ENCODE measurements around the gene AFG1L. TPM values are rescaled to one million over a fixed set of nuclear protein-coding genes. Genes with fewer than 3 reads are reported as not detected.
"Not testable (repeated sequence)": the region's sequence is repeated elsewhere in the genome, so short reads cannot be mapped to it uniquely, and the experiment has no call there.

AFG1L gene
- total RNA-seq, 1 donor from 2014 or later = 8.0 TPM

GRCh38 chr6:108556866-108557493, 262.1 kb downstream of the AFG1L start:
- peak; percentile 50 for DNase-seq (ENCODE audit: low spot score)

GRCh38 chr6:108557494-108558371, 262.9 kb downstream of the AFG1L start:
- peak; percentile 73 for DNase-seq (ENCODE audit: low spot score)

DNA sequence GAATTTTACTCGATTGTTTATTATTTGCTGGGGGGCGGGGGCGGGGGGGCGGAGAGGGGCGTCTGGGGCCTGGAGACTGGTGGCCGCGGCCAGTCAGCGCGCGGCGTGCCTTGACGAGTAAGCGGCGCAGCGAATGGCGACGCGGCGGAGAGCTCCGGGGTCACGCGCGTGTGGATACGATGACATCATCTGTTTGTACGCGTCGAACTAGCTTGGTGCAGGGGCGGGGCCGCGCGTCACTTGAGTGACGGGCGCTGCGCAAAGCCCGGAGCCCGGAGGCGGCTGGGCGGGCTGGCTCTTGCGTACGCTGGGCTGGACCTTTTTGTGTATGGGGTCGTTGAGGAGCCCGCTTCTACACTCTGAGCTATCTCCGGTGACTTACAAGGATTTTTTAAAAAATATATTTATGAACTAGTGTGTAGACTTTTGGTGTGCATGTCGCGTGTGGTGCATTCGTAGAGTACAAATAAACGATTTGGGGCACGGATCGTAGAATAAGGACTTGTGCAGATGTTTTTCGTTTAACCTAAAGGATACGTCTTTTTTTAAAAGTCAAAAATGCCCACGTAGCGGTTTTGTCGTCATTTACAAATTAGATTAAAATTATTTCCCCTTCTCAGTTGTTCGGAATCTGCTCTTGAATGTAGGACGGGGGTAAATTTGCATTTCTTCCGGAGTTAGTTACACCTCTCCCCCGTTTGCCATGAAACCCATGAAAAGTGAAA, 263.7 kb downstream of the AFG1L start:
- DNase-seq (ENCODE audit: low spot score) = peak; percentile 99

DNA sequence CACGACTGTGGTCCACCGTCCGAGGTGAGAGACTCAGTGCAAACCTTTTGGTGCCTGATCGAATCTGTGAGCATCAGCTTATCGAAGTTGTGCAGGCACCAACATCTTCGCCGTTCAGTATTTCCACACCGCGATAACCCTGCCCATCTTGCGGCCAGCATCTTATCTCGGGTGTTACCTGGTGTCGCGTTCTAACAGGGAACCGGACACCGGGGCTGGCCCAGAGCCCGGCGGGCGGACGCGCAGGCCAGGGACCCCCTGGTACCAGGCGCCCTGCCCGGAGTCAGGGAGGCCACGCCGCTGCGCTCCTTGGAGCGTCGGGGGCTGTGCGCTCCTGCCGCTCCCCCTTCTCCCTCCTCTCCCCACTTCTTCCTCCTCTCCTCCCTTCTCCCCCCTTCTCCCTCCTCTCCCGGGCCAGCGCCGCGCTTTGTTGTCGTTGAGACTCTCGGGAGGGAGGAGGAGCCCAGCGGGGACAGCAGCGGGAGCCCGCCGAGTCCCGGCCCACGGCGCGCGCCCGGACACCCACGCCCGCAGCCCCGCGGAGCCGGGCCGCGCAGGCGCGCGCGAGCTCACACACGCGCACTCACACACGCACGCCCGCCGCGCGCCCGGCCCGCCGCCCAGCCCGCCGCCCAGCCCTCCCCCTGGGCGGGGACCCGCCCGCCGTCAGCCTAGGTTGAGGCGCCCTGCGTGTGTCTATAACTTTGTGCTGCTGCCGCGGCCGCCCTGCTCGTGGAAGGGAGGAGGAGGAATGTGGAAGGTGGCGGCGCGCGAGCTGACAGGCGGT, 264.4 kb downstream of the AFG1L start:
- DNase-seq (ENCODE audit: low spot score) = peak; percentile 94

- DNase-seq (ENCODE audit: low spot score) = peak; percentile 60
These were observed 265.1 kb downstream of the AFG1L start for GRCh38 chr6:108559884-108560462.

DNA sequence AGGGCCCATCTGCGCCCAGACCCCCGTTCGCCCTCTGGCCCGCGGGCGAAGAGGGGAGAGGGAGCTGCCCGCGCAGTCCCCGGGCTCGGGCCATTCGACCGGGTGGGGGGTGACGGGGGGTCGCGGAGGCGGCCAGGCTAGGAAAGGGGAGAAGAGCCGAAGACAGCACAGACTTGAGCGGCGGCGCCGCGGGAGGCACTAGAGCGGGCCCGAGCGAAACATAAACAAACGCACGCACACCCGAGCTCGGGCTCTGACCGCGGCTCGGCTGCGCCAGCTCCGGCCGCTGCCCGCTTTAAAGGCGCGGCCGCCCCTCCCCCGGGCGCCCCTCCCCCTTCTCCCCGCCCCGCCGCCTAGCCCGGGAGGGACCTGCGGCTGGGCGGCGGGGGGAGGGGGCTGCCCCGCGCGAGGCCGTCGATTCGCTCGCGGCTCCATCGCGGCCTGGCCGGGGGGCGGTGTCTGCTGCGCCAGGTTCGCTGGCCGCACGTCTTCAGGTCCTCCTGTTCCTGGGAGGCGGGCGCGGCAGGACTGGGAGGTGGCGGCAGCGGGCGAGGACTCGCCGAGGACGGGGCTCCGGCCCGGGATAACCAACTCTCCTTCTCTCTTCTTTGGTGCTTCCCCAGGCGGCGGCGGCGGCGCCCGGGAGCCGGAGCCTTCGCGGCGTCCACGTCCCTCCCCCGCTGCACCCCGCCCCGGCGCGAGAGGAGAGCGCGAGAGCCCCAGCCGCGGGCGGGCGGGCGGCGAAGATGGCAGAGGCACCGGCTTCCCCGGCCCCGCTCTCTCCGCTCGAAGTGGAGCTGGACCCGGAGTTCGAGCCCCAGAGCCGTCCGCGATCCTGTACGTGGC, 265.8 kb downstream of the AFG1L start, which contains the start of gene FOXO3:
TSS of gene FOXO3 (plus strand) at position 455 of the 846 bp plus-strand sequence. CDS start at position 747, 292 bp downstream.
- peak; percentile 94 for DNase-seq (ENCODE audit: low spot score)

DNA sequence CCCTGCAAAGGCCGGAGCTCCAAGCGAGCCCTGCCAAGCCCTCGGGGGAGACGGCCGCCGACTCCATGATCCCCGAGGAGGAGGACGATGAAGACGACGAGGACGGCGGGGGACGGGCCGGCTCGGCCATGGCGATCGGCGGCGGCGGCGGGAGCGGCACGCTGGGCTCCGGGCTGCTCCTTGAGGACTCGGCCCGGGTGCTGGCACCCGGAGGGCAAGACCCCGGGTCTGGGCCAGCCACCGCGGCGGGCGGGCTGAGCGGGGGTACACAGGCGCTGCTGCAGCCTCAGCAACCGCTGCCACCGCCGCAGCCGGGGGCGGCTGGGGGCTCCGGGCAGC, 266.4 kb downstream of the AFG1L start:
- not testable (repeated sequence) for DNase-seq (ENCODE audit: low spot score)

GRCh38 chr6:108561742-108562502, 267.1 kb downstream of the AFG1L start:
- peak; percentile 37 for DNase-seq (ENCODE audit: low spot score)

- peak; percentile 76 for DNase-seq (ENCODE audit: low spot score)
These were observed 267.7 kb downstream of the AFG1L start for GRCh38 chr6:108562503-108562993.

GRCh38 chr6:108563292-108563691, 268.4 kb downstream of the AFG1L start:
- DNase-seq (ENCODE audit: low spot score) = no peak

DNA sequence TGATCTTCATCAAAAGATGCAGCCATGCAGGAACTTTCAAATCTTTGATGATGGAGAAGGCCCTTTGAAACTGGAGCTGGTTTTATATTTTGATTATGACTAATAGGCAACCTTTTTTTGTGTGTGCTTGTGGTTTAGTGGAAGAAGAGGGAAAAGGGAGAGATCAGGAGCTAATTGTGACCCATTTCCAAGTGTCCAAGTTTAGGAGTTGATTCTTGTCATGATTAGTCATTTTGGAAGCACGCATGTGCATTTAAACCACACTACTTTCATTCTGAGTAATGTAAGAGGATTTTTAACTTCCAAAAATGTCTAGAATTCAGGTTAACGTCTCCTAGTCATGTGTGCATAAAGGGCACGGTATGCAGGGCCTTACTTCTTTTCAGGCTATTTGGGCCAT, 269.3 kb downstream of the AFG1L start:
- DNase-seq (ENCODE audit: low spot score) = no peak

GRCh38 chr6:108565091-108565766, 270.4 kb downstream of the AFG1L start:
- no peak for DNase-seq (ENCODE audit: low spot score)

DNA sequence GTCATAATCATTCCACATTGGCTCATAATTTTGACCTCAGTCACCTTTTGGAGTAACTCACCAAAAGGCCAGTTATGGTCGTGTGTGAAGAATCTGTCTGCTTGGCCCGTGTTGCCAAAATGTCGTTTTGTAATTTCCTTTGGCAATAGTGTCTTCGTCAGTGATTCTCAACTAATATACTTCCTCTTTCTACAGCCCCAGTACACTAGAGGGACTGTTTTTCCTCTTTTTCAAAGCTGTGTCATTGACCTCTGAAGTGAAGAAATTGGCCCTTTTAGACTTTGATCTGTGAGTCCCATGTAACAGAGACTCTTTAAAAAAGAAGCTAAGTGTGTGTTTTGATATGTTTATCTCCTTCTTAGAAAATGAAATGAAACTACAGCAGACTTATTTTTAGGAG, 271.0 kb downstream of the AFG1L start:
- DNase-seq (ENCODE audit: low spot score) = peak; percentile 54

DNA sequence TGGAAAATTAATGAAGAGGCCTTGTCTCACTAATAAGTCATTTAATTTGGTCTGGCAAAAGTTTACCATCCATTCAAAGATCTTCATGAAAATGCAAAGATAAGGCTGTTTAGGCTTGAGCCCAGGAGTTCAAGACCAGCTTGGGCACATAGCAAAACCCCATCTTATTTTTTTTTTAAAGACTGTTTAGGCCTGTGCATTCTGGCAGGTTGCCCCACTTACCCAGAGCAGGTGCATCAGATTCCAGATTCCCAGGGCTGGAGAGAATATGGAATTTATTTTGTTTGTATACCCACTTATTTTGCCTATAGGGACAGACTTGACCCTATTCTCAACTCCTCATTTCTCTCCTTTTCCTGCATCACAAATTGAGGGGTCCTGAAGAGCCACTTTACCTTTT, 271.6 kb downstream of the AFG1L start:
- no peak for DNase-seq (ENCODE audit: low spot score)

GRCh38 chr6:108568101-108568500, 273.2 kb downstream of the AFG1L start:
- DNase-seq (ENCODE audit: low spot score) = no peak

DNA sequence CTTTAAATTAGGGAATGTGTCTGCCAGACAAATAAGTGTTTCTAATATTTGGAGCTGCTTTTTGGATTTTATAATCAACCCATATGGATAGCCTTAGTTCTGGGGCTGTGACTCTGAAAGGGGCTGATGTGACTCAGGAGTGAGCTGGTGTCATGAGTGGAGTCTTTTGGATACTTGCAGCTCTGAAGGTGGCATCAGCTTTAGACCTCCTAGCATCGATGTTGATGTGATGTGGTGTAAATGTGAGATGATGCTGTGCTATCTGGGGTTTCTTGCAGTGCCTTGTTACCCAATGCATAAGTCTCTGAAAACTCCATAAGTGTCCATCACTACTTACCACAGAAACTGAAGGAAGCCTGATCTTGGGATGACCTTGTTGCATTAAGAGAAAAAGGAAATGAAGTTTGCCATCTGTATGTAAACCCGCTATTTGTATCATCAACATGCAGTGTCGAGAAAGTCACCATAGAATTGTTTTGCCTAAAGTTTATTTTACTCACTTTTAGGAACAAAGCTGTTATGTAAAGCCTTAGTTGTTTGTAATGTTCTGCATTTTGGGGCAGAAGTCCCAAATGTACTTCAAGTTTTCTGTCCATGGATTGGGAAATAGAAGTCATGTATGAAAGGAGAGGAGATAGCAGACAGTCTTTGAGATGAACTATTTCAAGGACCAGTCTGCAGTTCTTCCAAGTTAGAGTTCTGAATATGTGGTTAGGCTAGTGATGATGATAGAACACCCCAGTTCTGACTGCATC, 273.9 kb downstream of the AFG1L start:
- no peak for DNase-seq (ENCODE audit: low spot score)

DNA sequence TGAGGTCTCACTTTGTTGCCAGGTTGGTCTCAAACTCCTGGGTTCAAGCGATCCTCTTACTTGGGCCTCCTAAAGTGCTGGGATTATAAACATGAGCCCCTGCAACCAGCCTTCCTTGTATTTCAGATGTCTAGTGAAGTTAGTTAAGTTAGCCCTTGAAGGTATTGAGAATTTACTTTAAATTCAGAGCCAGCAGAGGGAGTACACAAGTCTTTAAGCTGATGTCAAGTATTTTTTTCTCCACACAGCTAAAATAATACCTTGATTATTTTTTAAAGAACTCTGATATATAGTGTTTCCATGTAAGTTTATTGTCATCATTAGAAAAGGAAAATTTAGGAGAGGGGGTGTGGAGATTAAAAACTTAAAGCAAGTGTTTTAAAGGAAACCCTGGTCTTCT, 275.7 kb downstream of the AFG1L start:
- no peak for DNase-seq (ENCODE audit: low spot score)
